Activated gamma-delta T cell treated with anti-CD3 and anti-CD28 coated beads, Interleukin-2, amount 50 U/mL, for 16 hours (primary cell): ENCODE measurements around the gene ENG.

ENCODE experiments used
- DNase-seq: peaks from one replicate; pipeline ENCODE4 v3.0.0-alpha.2; 2020; ENCODE audit warnings: low read depth

The ENG gene

GRCh38 chr9:127813686-127814226 is 40.7 kb downstream of the ENG start:
- DNase-seq, result no peak

GRCh38 chr9:127812936-127813675 is 41.4 kb downstream of the ENG start:
- no peak for DNase-seq

GRCh38 chr9:127812011-127812410 is 42.4 kb downstream of the ENG start:
- DNase-seq, result no peak

GRCh38 chr9:127810378-127811187 is 43.9 kb downstream of the ENG start:
- DNase-seq, result no peak

GRCh38 chr9:127809540-127810377 is 44.7 kb downstream of the ENG start:
- no peak for DNase-seq

GRCh38 chr9:127809002-127809539 is 45.4 kb downstream of the ENG start:
- no peak for DNase-seq

- DNase-seq, result no peak
Observed at GRCh38 chr9:127808347-127809001, 46.0 kb downstream of the ENG start.

GRCh38 chr9:127806871-127807270 is 47.6 kb downstream of the ENG start:
- no peak for DNase-seq

GRCh38 chr9:127805620-127806019 is 48.8 kb downstream of the ENG start:
- no peak for DNase-seq

- DNase-seq, result no peak
Observed at GRCh38 chr9:127803507-127804352, 50.7 kb downstream of the ENG start.

- DNase-seq, result peak; percentile 79
Observed at GRCh38 chr9:127802576-127803443, 51.6 kb downstream of the ENG start, which contains the start of gene FPGS. FPGS (plus strand) TSS chr9:127802882; CDS start chr9:127802925, 43 bp downstream.

GRCh38 chr9:127801955-127802575 is 52.4 kb downstream of the ENG start:
- DNase-seq, result no peak

- no peak for DNase-seq
Observed at GRCh38 chr9:127796852-127797370, 57.5 kb downstream of the ENG start.

- no peak for DNase-seq
Observed at GRCh38 chr9:127796225-127796813, 58.1 kb downstream of the ENG start.

GRCh38 chr9:127794001-127794791 is 60.3 kb downstream of the ENG start:
- DNase-seq, result no peak

- no peak for DNase-seq
Observed at GRCh38 chr9:127793093-127793708, 61.3 kb downstream of the ENG start.
